ENCODE results near the gene NDUFS6. TPM values are rescaled to one million over a fixed set of nuclear protein-coding genes. Genes with fewer than 3 reads are reported as not detected.

The NDUFS6 gene
- total and polyA plus RNA-seq, 4 donors = 12.5 to 98.9 (median 62.0) TPM

GRCh38 chr5:1781107-1781506, 20.1 kb upstream of the NDUFS6 start:
- no peaks in the 10 kb centered on the region for H3K9me3 ChIP-seq (ENCODE audit: control insufficient read depth, insufficient read depth, low read length)
- no peaks in the 10 kb centered on the region for H3K36me3 ChIP-seq (ENCODE audit: control insufficient read depth, insufficient read depth, low read length)
- 100% methylated on average over 2 of the region's 6 CpGs for WGBS (ENCODE audit: insufficient coverage)
- peaks cover 22% of the 10 kb centered on the region for H3K4me1 ChIP-seq (ENCODE audit: control insufficient read depth, insufficient read depth, low read length)
- no peak for DNase-seq (ENCODE audit: low read depth in 4 of 6, low spot score in 6 of 6)
- H3K4me3 ChIP-seq (ENCODE audit: low read depth, low read length) = no peak overlapping the region
- H3K27me3 ChIP-seq (ENCODE audit: control insufficient read depth, insufficient read depth, low read length) = no peaks in the 10 kb centered on the region
- H3K27ac ChIP-seq (ENCODE audit: low read depth, low read length) = no peak overlapping the region

GRCh38 chr5:1781726-1782384, 19.4 kb upstream of the NDUFS6 start:
- no peaks in the 10 kb centered on the region for H3K9me3 ChIP-seq (ENCODE audit: control insufficient read depth, insufficient read depth, low read length)
- peaks cover 22% of the 10 kb centered on the region for H3K4me1 ChIP-seq (ENCODE audit: control insufficient read depth, insufficient read depth, low read length)
- DNase-seq (ENCODE audit: low read depth in 4 of 6, low spot score in 6 of 6) = no peak
- H3K4me3 ChIP-seq (ENCODE audit: low read depth, low read length) = no peak overlapping the region
- no peaks in the 10 kb centered on the region for H3K27me3 ChIP-seq (ENCODE audit: control insufficient read depth, insufficient read depth, low read length)
- no peak overlapping the region for H3K27ac ChIP-seq (ENCODE audit: low read depth, low read length)
- 85% methylated on average over 8 of the region's 9 CpGs for WGBS (ENCODE audit: insufficient coverage)
- no peaks in the 10 kb centered on the region for H3K36me3 ChIP-seq (ENCODE audit: control insufficient read depth, insufficient read depth, low read length)

DNA sequence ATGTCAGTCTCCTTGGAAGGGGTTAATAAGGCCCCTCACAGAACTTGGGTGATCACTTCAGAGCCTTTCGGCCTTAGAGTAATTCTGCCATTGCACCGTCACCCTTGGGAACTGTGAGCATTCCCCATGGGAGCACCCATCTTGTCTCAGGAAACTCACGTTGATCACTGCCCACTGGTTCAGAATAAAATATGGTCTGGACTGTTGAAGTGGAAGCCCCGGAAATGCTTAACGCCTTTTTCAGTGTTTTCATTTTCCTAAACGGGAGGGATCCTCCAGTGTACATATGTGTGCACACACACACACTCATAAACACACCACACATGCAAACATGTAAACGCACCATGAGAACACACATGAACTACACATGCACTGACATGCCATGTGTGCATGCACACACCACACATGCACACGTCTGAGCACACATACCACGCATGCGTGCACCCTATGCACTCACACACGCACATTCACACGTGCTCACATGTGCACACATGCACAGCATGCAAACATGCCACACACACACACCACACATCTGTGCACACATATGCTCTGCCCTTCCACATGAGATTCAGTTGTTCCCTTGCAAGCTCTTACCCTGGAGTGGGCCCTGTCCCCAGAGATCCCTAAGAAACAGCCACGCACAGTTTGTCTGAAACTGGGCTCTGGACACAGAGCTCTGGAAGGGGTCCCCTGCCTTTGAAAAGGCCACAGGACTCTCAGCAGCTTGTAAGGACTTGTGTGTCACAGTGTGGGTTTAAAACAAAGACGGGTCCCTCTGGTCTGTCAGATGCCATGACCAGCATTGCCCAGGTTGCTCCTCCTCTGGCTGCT, 18.6 kb upstream of the NDUFS6 start:
- DNase-seq (ENCODE audit: low read depth in 4 of 6, low spot score in 6 of 6) = peak in 1 of 6 donors; percentile 6
- no peak overlapping the region for H3K27ac ChIP-seq (ENCODE audit: low read depth, low read length)
- peaks cover 22% of the 10 kb centered on the region for H3K4me1 ChIP-seq (ENCODE audit: control insufficient read depth, insufficient read depth, low read length)
- WGBS (ENCODE audit: insufficient coverage) = 69% methylated on average over 14 of the region's 14 CpGs
- H3K36me3 ChIP-seq (ENCODE audit: control insufficient read depth, insufficient read depth, low read length) = no peaks in the 10 kb centered on the region
- no peak overlapping the region for H3K4me3 ChIP-seq (ENCODE audit: low read depth, low read length)
- H3K27me3 ChIP-seq (ENCODE audit: control insufficient read depth, insufficient read depth, low read length) = no peaks in the 10 kb centered on the region
- no peaks in the 10 kb centered on the region for H3K9me3 ChIP-seq (ENCODE audit: control insufficient read depth, insufficient read depth, low read length)

DNA sequence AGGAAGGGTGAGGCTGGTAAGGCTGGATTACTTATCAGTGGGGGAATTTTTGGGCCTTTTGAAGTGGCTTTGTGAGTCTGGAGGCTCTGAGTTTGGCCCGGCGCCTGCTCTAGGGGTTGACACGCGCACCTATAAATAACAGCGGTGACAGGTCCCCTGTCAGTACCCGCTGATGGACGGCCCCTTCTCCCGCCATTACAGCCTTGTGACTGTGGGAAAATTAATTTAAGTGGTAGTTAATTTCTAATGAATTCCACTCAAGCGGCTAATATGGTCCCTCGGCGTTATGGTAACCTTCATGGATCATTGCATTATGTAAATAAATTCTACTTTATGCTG, 18.0 kb upstream of the NDUFS6 start:
- Histone ChIP-seq H3K4me1 (ENCODE audit: control insufficient read depth, insufficient read depth, low read length) (peaks cover 17% of the 10 kb centered on the region), H3K27ac (ENCODE audit: low read depth, low read length) (no peak overlapping the region), H3K36me3 (ENCODE audit: control insufficient read depth, insufficient read depth, low read length) (no peaks in the 10 kb centered on the region), H3K27me3 (ENCODE audit: control insufficient read depth, insufficient read depth, low read length) (no peaks in the 10 kb centered on the region), H3K4me3 (ENCODE audit: low read depth, low read length) (no peak overlapping the region), H3K9me3 (ENCODE audit: control insufficient read depth, insufficient read depth, low read length) (no peaks in the 10 kb centered on the region)
- 23% methylated on average over 6 of the region's 11 CpGs for WGBS (ENCODE audit: insufficient coverage)
- DNase-seq (ENCODE audit: low read depth in 4 of 6, low spot score in 6 of 6) = peak in 1 of 6 donors; percentile 76

GRCh38 chr5:1784197-1785050, 16.8 kb upstream of the NDUFS6 start:
- no peaks in the 10 kb centered on the region for H3K27me3 ChIP-seq (ENCODE audit: control insufficient read depth, insufficient read depth, low read length)
- no peak overlapping the region for H3K27ac ChIP-seq (ENCODE audit: low read depth, low read length)
- DNase-seq (ENCODE audit: low read depth in 4 of 6, low spot score in 6 of 6) = no peak
- H3K4me1 ChIP-seq (ENCODE audit: control insufficient read depth, insufficient read depth, low read length) = peaks cover 16% of the 10 kb centered on the region
- 96% methylated on average over 18 of the region's 20 CpGs for WGBS (ENCODE audit: insufficient coverage)
- no peaks in the 10 kb centered on the region for H3K36me3 ChIP-seq (ENCODE audit: control insufficient read depth, insufficient read depth, low read length)
- no peaks in the 10 kb centered on the region for H3K9me3 ChIP-seq (ENCODE audit: control insufficient read depth, insufficient read depth, low read length)
- H3K4me3 ChIP-seq (ENCODE audit: low read depth, low read length) = no peak overlapping the region

DNA sequence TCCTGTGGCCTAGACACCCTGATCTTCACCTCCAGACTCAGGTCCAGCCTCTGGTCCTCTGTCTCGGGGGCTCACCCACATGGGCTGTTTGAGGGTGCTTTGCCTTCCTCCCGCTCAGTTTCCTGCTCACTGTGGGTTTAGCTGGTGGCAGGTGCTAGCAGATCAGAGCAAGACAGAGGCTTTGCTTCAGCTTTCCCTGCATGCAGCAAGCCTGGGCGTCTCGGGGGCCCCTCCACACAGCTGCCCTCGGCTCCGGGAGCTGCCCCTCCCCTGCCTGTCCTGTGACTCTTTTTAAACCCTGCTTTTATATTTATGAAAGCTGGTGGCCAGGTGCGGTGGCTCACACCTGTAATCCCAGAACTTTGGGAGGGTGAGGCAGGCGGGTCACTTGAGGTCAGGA, 16.1 kb upstream of the NDUFS6 start:
- no peak overlapping the region for H3K27ac ChIP-seq (ENCODE audit: low read depth, low read length)
- WGBS (ENCODE audit: insufficient coverage) = 78% methylated on average over 5 of the region's 8 CpGs
- H3K4me3 ChIP-seq (ENCODE audit: low read depth, low read length) = no peak overlapping the region
- no peaks in the 10 kb centered on the region for H3K36me3 ChIP-seq (ENCODE audit: control insufficient read depth, insufficient read depth, low read length)
- no peaks in the 10 kb centered on the region for H3K9me3 ChIP-seq (ENCODE audit: control insufficient read depth, insufficient read depth, low read length)
- H3K4me1 ChIP-seq (ENCODE audit: control insufficient read depth, insufficient read depth, low read length) = peaks cover 16% of the 10 kb centered on the region
- no peaks in the 10 kb centered on the region for H3K27me3 ChIP-seq (ENCODE audit: control insufficient read depth, insufficient read depth, low read length)
- DNase-seq (ENCODE audit: low read depth in 4 of 6, low spot score in 6 of 6) = no peak

- 93% methylated on average over 12 of the region's 13 CpGs for WGBS (ENCODE audit: insufficient coverage)
- no peak for DNase-seq (ENCODE audit: low read depth in 4 of 6, low spot score in 6 of 6)
- no peaks in the 10 kb centered on the region for H3K27me3 ChIP-seq (ENCODE audit: control insufficient read depth, insufficient read depth, low read length)
- no peaks in the 10 kb centered on the region for H3K9me3 ChIP-seq (ENCODE audit: control insufficient read depth, insufficient read depth, low read length)
- no peaks in the 10 kb centered on the region for H3K36me3 ChIP-seq (ENCODE audit: control insufficient read depth, insufficient read depth, low read length)
- H3K27ac ChIP-seq (ENCODE audit: low read depth, low read length) = no peak overlapping the region
- H3K4me3 ChIP-seq (ENCODE audit: low read depth, low read length) = no peak overlapping the region
- H3K4me1 ChIP-seq (ENCODE audit: control insufficient read depth, insufficient read depth, low read length) = peaks cover 16% of the 10 kb centered on the region
These were observed 15.2 kb upstream of the NDUFS6 start for GRCh38 chr5:1785984-1786383.

GRCh38 chr5:1786621-1787471, 14.4 kb upstream of the NDUFS6 start:
- H3K9me3 ChIP-seq (ENCODE audit: control insufficient read depth, insufficient read depth, low read length) = no peaks in the 10 kb centered on the region
- DNase-seq (ENCODE audit: low read depth in 4 of 6, low spot score in 6 of 6) = no peak
- no peak overlapping the region for H3K4me3 ChIP-seq (ENCODE audit: low read depth, low read length)
- no peak overlapping the region for H3K27ac ChIP-seq (ENCODE audit: low read depth, low read length)
- peaks cover 15% of the 10 kb centered on the region for H3K4me1 ChIP-seq (ENCODE audit: control insufficient read depth, insufficient read depth, low read length)
- H3K36me3 ChIP-seq (ENCODE audit: control insufficient read depth, insufficient read depth, low read length) = no peaks in the 10 kb centered on the region
- H3K27me3 ChIP-seq (ENCODE audit: control insufficient read depth, insufficient read depth, low read length) = no peaks in the 10 kb centered on the region
- WGBS (ENCODE audit: insufficient coverage) = 89% methylated on average over 28 of the region's 29 CpGs

- Histone ChIP-seq H3K9me3 (ENCODE audit: control insufficient read depth, insufficient read depth, low read length) (no peaks in the 10 kb centered on the region), H3K27me3 (ENCODE audit: control insufficient read depth, insufficient read depth, low read length) (no peaks in the 10 kb centered on the region), H3K27ac (ENCODE audit: low read depth, low read length) (no peak overlapping the region), H3K4me3 (ENCODE audit: low read depth, low read length) (no peak overlapping the region), H3K36me3 (ENCODE audit: control insufficient read depth, insufficient read depth, low read length) (no peaks in the 10 kb centered on the region), H3K4me1 (ENCODE audit: control insufficient read depth, insufficient read depth, low read length) (peaks cover 12% of the 10 kb centered on the region)
- no peak for DNase-seq (ENCODE audit: low read depth in 4 of 6, low spot score in 6 of 6)
- 93% methylated on average over 9 of the region's 12 CpGs for WGBS (ENCODE audit: insufficient coverage)
These were observed 13.6 kb upstream of the NDUFS6 start for GRCh38 chr5:1787472-1788047.
